Brain microvascular endothelial cell (primary cell): ENCODE data around the gene CYRIA.

Experiments used
- DNase-seq: peaks from one replicate; pipeline ENCODE4 v3.0.0-alpha.2; 2020
- H3K27ac ChIP-seq: fragments of 250-450 bp; sonication (Bioruptor Pico); 2 replicates; pipeline ENCODE4 v1.5.1; 2020; ENCODE audit warnings: mild to moderate bottlenecking, moderate library complexity
- H3K27me3 ChIP-seq: fragments of 250-450 bp; sonication (Bioruptor Pico); replicated peaks from 2 replicates; pipeline ENCODE4 v1.5.1; 2020; ENCODE audit warnings: mild to moderate bottlenecking
- H3K36me3 ChIP-seq: fragments of 250-450 bp; sonication (Bioruptor Pico); replicated peaks from 2 replicates; pipeline ENCODE4 v1.5.1; 2020; ENCODE audit warnings: mild to moderate bottlenecking
- H3K4me3 ChIP-seq: 2 replicates; pipeline ENCODE4 v1.5.1; 2011; ENCODE audit warnings: low read depth, mild to moderate bottlenecking, control low read depth, low read length, moderate library complexity
- in situ Hi-C: cut with HindIII; loops from 2 replicates; pipeline ENCODE4 v1.10.0; 2017; ENCODE audit warnings: low sequenced_read_pairs, low pct_ligation_motif_present
- TF ChIP-seq, protein P1 (sequence below): IDR thresholded peaks from 2 replicates; pipeline ENCODE4 v1.5.1; 2011; ENCODE audit warnings: low read depth, mild to moderate bottlenecking, moderate library complexity, low read length, control low read depth, inconsistent platforms; ENCODE audit errors: missing control alignments

Gene CYRIA

DNA sequence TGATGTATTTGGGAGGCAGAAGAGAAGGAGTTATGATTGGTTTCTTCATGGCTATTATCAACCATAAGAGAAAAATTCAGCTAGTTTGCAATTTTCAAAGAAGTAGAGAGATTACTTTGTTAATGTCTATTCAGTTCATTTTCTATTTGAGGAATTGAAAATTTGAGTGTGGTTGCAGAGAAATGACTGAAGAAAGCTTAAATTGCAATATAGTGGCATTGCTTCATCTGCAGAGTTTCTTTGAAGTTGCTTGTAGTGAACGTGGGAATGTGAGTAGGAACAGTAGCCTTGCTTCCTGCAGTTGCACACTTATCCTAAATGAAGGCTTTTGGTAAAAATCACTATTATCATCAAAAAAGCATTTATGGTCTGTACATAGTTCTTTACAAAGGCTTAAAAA lies 14.7 kb upstream of the CYRIA start:
- TF ChIP-seq, protein P1, sequence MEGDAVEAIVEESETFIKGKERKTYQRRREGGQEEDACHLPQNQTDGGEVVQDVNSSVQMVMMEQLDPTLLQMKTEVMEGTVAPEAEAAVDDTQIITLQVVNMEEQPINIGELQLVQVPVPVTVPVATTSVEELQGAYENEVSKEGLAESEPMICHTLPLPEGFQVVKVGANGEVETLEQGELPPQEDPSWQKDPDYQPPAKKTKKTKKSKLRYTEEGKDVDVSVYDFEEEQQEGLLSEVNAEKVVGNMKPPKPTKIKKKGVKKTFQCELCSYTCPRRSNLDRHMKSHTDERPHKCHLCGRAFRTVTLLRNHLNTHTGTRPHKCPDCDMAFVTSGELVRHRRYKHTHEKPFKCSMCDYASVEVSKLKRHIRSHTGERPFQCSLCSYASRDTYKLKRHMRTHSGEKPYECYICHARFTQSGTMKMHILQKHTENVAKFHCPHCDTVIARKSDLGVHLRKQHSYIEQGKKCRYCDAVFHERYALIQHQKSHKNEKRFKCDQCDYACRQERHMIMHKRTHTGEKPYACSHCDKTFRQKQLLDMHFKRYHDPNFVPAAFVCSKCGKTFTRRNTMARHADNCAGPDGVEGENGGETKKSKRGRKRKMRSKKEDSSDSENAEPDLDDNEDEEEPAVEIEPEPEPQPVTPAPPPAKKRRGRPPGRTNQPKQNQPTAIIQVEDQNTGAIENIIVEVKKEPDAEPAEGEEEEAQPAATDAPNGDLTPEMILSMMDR: no peak
- Histone ChIP-seq H3K4me3 (no peak overlapping the region), H3K27me3 (no peaks in the 10 kb centered on the region), H3K27ac (no peak overlapping the region), H3K36me3 (no peaks in the 10 kb centered on the region)
- DNase-seq: no peak
- in situ Hi-C loops: no loop called here

DNA sequence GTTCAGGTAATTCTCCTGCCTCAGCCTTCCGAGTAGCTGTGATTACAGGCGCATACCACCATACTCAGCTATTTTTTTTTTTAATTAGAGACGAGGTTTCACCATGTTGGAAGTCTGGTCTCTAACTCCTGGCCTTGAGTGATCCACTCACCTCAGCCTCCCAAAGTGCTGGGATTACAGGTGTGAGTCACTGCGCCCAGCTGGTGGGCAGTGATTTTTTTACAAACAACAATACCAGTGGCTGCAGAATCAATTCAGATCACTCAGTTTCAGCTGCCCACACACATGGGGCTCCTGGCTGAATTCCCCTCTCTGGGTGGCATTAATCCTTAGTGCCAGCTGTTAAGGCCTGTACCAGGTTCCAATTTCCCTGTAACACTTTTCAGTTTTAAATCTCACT lies 13.3 kb upstream of the CYRIA start:
- H3K4me3 ChIP-seq: no peak overlapping the region
- DNase-seq: no peak
- no peaks in the 10 kb centered on the region for H3K27me3 ChIP-seq
- in situ Hi-C loops: no loop called here
- TF ChIP-seq, protein P1: no peak
- no peaks in the 10 kb centered on the region for H3K36me3 ChIP-seq
- H3K27ac ChIP-seq: no peak overlapping the region

DNA sequence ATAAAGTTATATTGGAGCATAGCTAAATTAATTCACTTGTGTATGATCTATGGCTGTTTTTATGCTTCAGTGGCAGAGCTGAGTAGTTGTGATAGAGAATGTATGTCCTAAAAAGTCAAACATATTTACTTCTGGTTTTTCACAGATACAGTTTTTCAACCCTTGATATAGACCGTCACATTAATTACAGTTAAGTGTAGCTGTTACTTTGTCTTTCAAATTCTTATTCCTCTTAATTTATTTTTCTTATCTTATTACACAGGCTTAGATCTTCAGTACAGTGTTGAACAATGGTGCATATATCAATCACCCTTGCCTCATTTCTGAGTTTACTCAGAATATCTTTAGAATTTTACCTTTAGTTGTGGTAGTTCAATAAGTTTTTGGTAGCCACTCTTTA lies 12.2 kb upstream of the CYRIA start:
- Histone ChIP-seq H3K27ac (no peak overlapping the region), H3K27me3 (no peaks in the 10 kb centered on the region), H3K4me3 (no peak overlapping the region), H3K36me3 (no peaks in the 10 kb centered on the region)
- no peak for DNase-seq
- TF ChIP-seq, protein P1: no peak
- in situ Hi-C loops: no loop called here

DNA sequence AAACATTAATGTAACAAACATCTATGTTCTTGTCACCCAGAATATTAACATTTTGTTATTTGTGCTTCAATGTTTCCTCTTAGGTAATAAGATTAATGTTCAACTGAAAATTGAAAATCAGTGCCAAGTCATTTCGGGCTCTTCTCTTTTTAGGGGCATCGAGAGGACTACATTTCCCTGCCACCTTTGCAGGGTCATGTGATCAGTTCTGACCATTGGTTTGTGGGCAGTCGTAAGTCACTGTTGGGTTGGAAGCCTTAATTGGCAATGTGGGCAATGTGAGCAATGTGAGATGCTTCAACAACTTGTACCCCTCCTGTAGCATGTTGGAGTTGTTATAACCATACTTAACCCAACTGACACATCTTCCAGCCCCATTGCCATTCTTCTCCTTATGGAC lies 10.1 kb upstream of the CYRIA start:
- in situ Hi-C loops: no loop called here
- TF ChIP-seq, protein P1: no peak
- Histone ChIP-seq H3K4me3 (no peak overlapping the region), H3K36me3 (no peaks in the 10 kb centered on the region), H3K27ac (no peak overlapping the region), H3K27me3 (no peaks in the 10 kb centered on the region)
- no peak for DNase-seq

DNA sequence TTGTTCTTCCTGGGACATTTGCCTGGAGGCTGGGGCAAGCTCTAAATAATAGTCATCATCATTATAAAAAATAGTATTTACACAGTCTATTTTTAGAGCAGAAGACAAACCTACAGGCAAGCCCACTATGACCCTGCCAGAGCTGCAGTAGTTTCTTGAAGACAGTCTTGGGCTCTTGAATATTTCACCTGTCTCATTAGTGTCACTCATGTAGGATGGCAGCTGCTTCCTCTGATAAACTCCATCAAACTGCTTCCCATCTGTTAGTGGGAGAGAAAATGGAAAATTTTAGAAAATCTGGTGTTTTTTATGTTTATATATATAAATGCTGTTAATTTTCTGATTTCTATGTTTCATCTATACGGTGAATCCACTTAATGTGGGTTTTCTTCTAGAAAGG lies 8.5 kb upstream of the CYRIA start:
- Histone ChIP-seq H3K27me3 (no peaks in the 10 kb centered on the region), H3K36me3 (no peaks in the 10 kb centered on the region), H3K4me3 (no peak overlapping the region), H3K27ac (no peak overlapping the region)
- TF ChIP-seq, protein P1: no peak
- in situ Hi-C loops: no loop called here
- DNase-seq: no peak

DNA sequence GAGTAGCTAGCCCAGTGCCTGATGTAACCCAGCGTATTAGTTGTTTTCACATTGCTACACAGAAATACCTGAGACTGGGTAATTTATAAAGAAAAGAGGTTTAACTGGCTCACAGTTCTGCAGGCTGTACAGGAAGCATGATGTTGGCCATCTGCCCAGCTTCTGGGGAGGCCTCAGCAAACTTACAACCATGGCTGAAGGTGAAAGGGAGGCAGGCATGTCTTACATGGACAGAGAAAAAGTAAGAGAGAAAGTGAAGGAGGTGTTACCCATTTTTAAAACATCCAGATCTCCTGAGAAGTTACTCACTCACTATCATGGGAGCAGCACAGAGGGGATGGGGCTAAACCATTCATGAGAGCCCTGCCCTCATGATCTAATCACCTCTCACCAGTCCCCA lies 6.1 kb upstream of the CYRIA start:
- no peak overlapping the region for H3K27ac ChIP-seq
- in situ Hi-C loops: no loop called here
- H3K27me3 ChIP-seq: no peaks in the 10 kb centered on the region
- H3K36me3 ChIP-seq: no peaks in the 10 kb centered on the region
- peak; percentile 33 for DNase-seq
- TF ChIP-seq, protein P1: no peak
- H3K4me3 ChIP-seq: no peak overlapping the region
